GM12878 (cell line): ENCODE results near the gene PGBD5. TPM values are rescaled to one million over a fixed set of nuclear protein-coding genes. Genes with fewer than 3 reads are reported as not detected.

Experiments
- ATAC-seq: fragments of 200-7000 bp; cut with Tn5 transposase; 3 replicates; pipeline ENCODE4 v1.9.1; 2020; ENCODE audit warnings: mild to moderate bottlenecking, moderate library complexity
- BruUV-seq: library from RNA; stranded (reverse); fragments of 400-500 nt; replicated peaks from 2 replicates; lab custom pipeline; 2021; lab: Mats Ljungman, UMichigan
- CTCF ChIA-PET: fragments of 300-600 bp; sonication (Branson Sonifier 250); formaldehyde crosslinking; extraction: SDS; loops from one replicate; lab custom pipeline; 2021; ENCODE audit warnings: inconsistent platforms; lab: Yijun Ruan, JAX
- POLR2A ChIA-PET: fragments of 350-600 bp; formaldehyde crosslinking; extraction: SDS; loops from one replicate; lab custom pipeline; 2021; ENCODE audit warnings: inconsistent platforms; lab: Charles Lee
- RAD21 ChIA-PET: fragments of 300-600 bp; sonication (Branson Sonifier 250); formaldehyde crosslinking; loops from one replicate; lab custom pipeline; 2023; ENCODE audit warnings: antibody characterized with exemption; ENCODE audit not compliant: unreplicated experiment; lab: Charles Lee
- SMC1A ChIA-PET: fragments of 300-600 bp; sonication (Branson Sonifier 250); formaldehyde crosslinking; loops from one replicate; lab custom pipeline; 2023; ENCODE audit not compliant: unreplicated experiment, uncharacterized antibody; lab: Charles Lee
- DNase-seq: peaks from one replicate; pipeline ENCODE4 v3.0.0-alpha.2; 2011; ENCODE audit warnings: low read depth, low spot score
- FAIRE-seq: peaks from 3 replicates; lab custom pipeline; 2011; peaks lifted over from hg19 to GRCh38; lab: Jason Lieb, UNC
- H2AFZ ChIP-seq: 2 replicates; pipeline ENCODE4 v1.6.0; 2011; ENCODE audit warnings: low read depth, low read length, control low read depth; ENCODE audit not compliant: control insufficient read depth
- H3K27ac ChIP-seq: 2 replicates; pipeline ENCODE4 v1.5.1; 2011; ENCODE audit warnings: control low read depth; ENCODE audit not compliant: control insufficient read depth, insufficient read depth
- H3K27me3 ChIP-seq, 2 experiments: replicated peaks in 1 of 2; 2 replicates each; pipeline versions ENCODE4 v1.6.0 to v1.6.1; 2011; ENCODE audit warnings: low read length in 1 of 2; ENCODE audit not compliant: control insufficient read depth in 2 of 2, insufficient read depth in 2 of 2
- H3K36me3 ChIP-seq, 2 experiments: 2 replicates each; pipeline ENCODE4 v1.5.1; 2011; ENCODE audit warnings: low read length in 1 of 2; ENCODE audit not compliant: control insufficient read depth in 2 of 2, insufficient read depth in 2 of 2
- H3K4me1 ChIP-seq: 2 replicates; pipeline ENCODE4 v1.6.1; 2011; ENCODE audit warnings: mild to moderate bottlenecking, low read length, moderate library complexity, mixed read lengths; ENCODE audit not compliant: control insufficient read depth, insufficient read depth
- H3K4me2 ChIP-seq: 2 replicates; pipeline ENCODE4 v1.6.0; 2011; ENCODE audit warnings: control low read depth; ENCODE audit not compliant: control insufficient read depth, insufficient read depth
- H3K4me3 ChIP-seq: fragments of 200-600 bp; sonication (generic); 2 replicates; pipeline ENCODE4 v1.5.1; 2016
- H3K79me2 ChIP-seq: 2 replicates; pipeline ENCODE4 v1.6.0; 2011; ENCODE audit warnings: low read length; ENCODE audit not compliant: control insufficient read depth, insufficient read depth
- H3K9ac ChIP-seq: 2 replicates; pipeline ENCODE4 v1.8.0; 2011; ENCODE audit warnings: low read length, control low read depth, mixed read lengths; ENCODE audit not compliant: control insufficient read depth, insufficient read depth
- H3K9me3 ChIP-seq: replicated peaks from 3 replicates; pipeline ENCODE4 v1.5.1; 2011; ENCODE audit warnings: mild to moderate bottlenecking, low read length; ENCODE audit not compliant: control insufficient read depth, insufficient read depth
- H4K20me1 ChIP-seq: 2 replicates; pipeline ENCODE4 v1.6.0; 2011; ENCODE audit not compliant: control insufficient read depth, insufficient read depth
- BHLHE40 ChIP-seq, 2 experiments: fragments of 450-650 bp in 1 of 2; IDR thresholded peaks; 2 replicates each; pipeline ENCODE4 v1.6.1; 2011 to 2017; ENCODE audit warnings: low read depth in 2 of 2, borderline replicate concordance in 1 of 2, improper control_type of control experiment in 1 of 2, low read length in 1 of 2, mild to moderate bottlenecking in 1 of 2
- CBFB ChIP-seq: IDR thresholded peaks from 2 replicates; pipeline ENCODE4 v1.6.1; 2016; ENCODE audit warnings: antibody characterized with exemption, low read depth
- EZH2 ChIP-seq: IDR thresholded peaks from 2 replicates; pipeline ENCODE4 v1.6.1; 2012; ENCODE audit warnings: low read depth, mild to moderate bottlenecking, control low read depth, inconsistent platforms, low read length, borderline replicate concordance; ENCODE audit not compliant: control insufficient read depth
- FOS ChIP-seq: IDR thresholded peaks from 3 replicates; pipeline ENCODE4 v1.6.1; 2011; ENCODE audit warnings: borderline replicate concordance; ENCODE audit not compliant: insufficient read length; ENCODE audit errors: extremely low read depth
- HSF1 ChIP-seq: fragments of 150-350 bp; IDR thresholded peaks from 2 replicates; pipeline ENCODE4 v1.6.1; 2014; ENCODE audit warnings: mild to moderate bottlenecking, low read depth, low read length
- NFIC ChIP-seq: IDR thresholded peaks from 2 replicates; pipeline ENCODE4 v1.6.1; 2012; ENCODE audit warnings: low read depth, mild to moderate bottlenecking, inconsistent platforms, low read length, moderate library complexity
- PRDM15 ChIP-seq: fragments of 450-650 bp; formaldehyde crosslinking; IDR thresholded peaks from 2 replicates; pipeline ENCODE4 v1.4.0; 2020; ENCODE audit warnings: mild to moderate bottlenecking, moderate library complexity
- RB1 ChIP-seq: fragments of 450-650 bp; formaldehyde crosslinking; IDR thresholded peaks from 2 replicates; pipeline ENCODE4 v1.6.1; 2017; ENCODE audit warnings: mild to moderate bottlenecking, borderline replicate concordance
- SIN3A ChIP-seq: IDR thresholded peaks from 2 replicates; pipeline ENCODE4 v1.6.1; 2012; ENCODE audit warnings: low read depth, low read length, improper control_type of control experiment
- SMC3 ChIP-seq: IDR thresholded peaks from 2 replicates; pipeline ENCODE4 v1.6.1; 2011; ENCODE audit warnings: low read length, improper control_type of control experiment, borderline replicate concordance
- TARDBP ChIP-seq: IDR thresholded peaks from 2 replicates; pipeline ENCODE4 v1.6.1; 2016; ENCODE audit warnings: borderline replicate concordance
- TBL1XR1 ChIP-seq: IDR thresholded peaks from 2 replicates; pipeline ENCODE4 v1.6.1; 2012; ENCODE audit warnings: low read depth, low read length, improper control_type of control experiment
- WGBS: methylation state at CpG from one replicate; pipeline ENCODE4 v1.1.6; 2016; ENCODE audit warnings: low lambda C conversion rate; ENCODE audit not compliant: insufficient replicate concordance, insufficient coverage; ENCODE audit errors: missing lambda C conversion rate; 5-methylcytosine and 5-hydroxymethylcytosine counted together
- in situ Hi-C: fragments of 300-500 bp; cut with MboI; formaldehyde crosslinking; loops from 9 replicates; pipeline ENCODE4 v1.14.3; 2018; ENCODE audit warnings: mixed read lengths
- intact Hi-C: fragments of 100-400 bp; cut with micrococcal nuclease; formaldehyde crosslinking; loops from one replicate; pipeline ENCODE4 v1.14.2; 2022; ENCODE audit not compliant: unreplicated experiment
- polyA plus RNA-seq, 11 experiments: library from polyadenylated mRNA; depleted of rRNA in 4 of 11; unstranded in 6 of 11; stranded (reverse) in 5 of 11; fragments of >200 nt; fragmentation: Nextera tagmentation in 4 of 11; fragmentation: Illumina TruSeq in 1 of 11; extraction: Ambion mirVana in 4 of 11; extraction: Trizol in 1 of 11; gene quantifications; 1 replicate in 1 of 11; 2 replicates in 10 of 11; pipeline versions ENCODE4 v1.2.1 to v1.2.3, GENCODE V29; 2011 to 2016; ENCODE audit warnings: inconsistent platforms in 2 of 11, missing spikeins in 2 of 11, low read depth in 1 of 11
- total RNA-seq, 4 experiments: library from RNA; depleted of rRNA in 3 of 4; stranded (reverse); fragments of >200 nt in 3 of 4; fragmentation: Illumina TruSeq in 1 of 4; extraction: Trizol in 1 of 4; gene quantifications; 2 replicates each; pipeline versions ENCODE4 v1.2.1 to v1.2.3, GENCODE V29; 2013 to 2021

The PGBD5 gene
- total and polyA plus RNA-seq, 10 of the 15 experiments (the other 5 are each of a cell fraction or from before 2014, with no cell fraction given): 0.03 TPM; not detected in 9

GRCh38 chr1:230282157-230282556 lies 144.0 kb downstream of the PGBD5 start:
- WGBS: 0% methylated on average over 3 of the region's 3 CpGs
- TF ChIP-seq TBL1XR1 (no peak), NFIC (no peak), CBFB (no peak), SIN3A (no peak), EZH2 (no peak), SMC3 (no peak), RB1 (no peak), PRDM15 (no peak), TARDBP (no peak), FOS (no peak), HSF1 (no peak), BHLHE40 (IDR thresholded peaks at IDR 0.05; ENCODE audit: borderline replicate concordance in 1 of 2, low read depth in 2 of 2, low read length in 1 of 2) (no peak)
- ChIA-PET RAD21 (interaction anchor here (0.5 kb wide), 1 partner anchor 444 kb away, joined by 3 read pairs; no protein-coding TSS in a partner anchor), SMC1A (interaction anchor here (0.9 kb wide), 1 partner anchor 404 kb away, joined by 3 read pairs; no protein-coding TSS in a partner anchor), POLR2A (no interaction called here), CTCF (interaction anchor here (1.2 kb wide), 1 partner anchor 18 kb away, joined by 3 read pairs; no protein-coding TSS in a partner anchor)
- Histone ChIP-seq H3K36me3 (peaks cover 3% of the 10 kb centered on the region in 2 experiments; a peak in 2 of 4 replicates), H3K9ac (no peak overlapping the region), H3K4me1 (peaks cover 4% of the 10 kb centered on the region; the same call in 1 of the 2 replicates), H3K27me3 (no peaks in the 10 kb centered on the region), H4K20me1 (no peaks in the 10 kb centered on the region), H3K4me3 (no peak overlapping the region), H3K79me2 (no peaks in the 10 kb centered on the region), H2AFZ (no peak overlapping the region), H3K27ac (no peak overlapping the region), H3K9me3 (no peaks in the 10 kb centered on the region), H3K4me2 (no peak overlapping the region)
- no peak for FAIRE-seq
- no TSS peak for BruUV-seq
- ATAC-seq: no peak
- DNase-seq: no peak
- intact Hi-C loops (no loop called here), in situ Hi-C loops (no loop called here)
